OCI-M1 (cell line): Measurements from ENCODE around the gene TRNT1.
A peak's percentile ranks its signal among the peaks of the same experiment; 100 is the strongest.

Experiments
- DNase-seq: peaks from one replicate; lab custom pipeline; 2025; lab: John Stamatoyannopoulos, UW

TRNT1 gene

GRCh38 chr3:3178498-3179328 lies 52.0 kb downstream of the TRNT1 start:
- peak; percentile 47 for DNase-seq

- DNase-seq = peak; percentile 96
Observed at GRCh38 chr3:3179407-3180094, 52.8 kb downstream of the TRNT1 start, which contains the start of gene CRBN. Gene CRBN, minus strand, starts transcription at chr3:3179691. Its CDS starts 4 bp downstream, at chr3:3179687.

DNA sequence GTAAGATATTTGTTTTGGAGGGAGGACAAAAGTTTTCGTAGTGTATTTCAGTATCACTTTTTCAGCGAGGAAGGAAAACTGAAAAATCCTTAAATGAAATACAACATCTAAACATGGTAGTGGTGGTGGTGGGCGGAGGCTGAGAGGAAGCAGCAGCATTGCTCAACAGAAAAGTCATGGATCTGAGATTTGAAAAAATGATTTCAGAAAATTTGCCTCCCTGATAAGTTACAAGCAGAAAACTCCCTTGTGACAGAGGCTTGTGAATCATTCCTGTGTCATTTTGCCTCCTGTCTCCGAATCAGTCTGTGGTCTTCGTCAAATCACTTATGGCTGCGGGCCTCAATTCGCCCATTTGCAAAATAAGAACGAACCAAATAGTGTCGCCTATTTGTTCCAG lies 53.7 kb downstream of the TRNT1 start:
- DNase-seq = no peak

DNA sequence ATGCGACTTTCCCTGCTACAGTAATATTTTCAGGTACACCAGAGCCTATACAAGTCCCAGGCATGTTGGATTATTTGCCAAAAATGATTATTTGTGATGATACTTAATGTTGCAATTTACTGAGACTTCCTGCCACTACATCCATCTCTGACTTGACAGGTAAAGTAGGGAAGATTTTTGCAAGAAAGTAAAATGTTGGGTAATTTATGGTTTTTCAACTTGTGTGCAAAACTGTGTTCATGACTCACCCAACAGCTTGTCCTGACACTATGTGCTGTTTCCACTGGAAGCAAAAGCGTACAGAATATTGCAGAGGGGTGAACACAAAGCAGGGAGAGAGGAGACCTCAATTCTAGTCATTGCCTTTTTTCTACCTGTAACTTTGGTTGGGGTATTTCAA lies 58.1 kb downstream of the TRNT1 start:
- DNase-seq = no peak

DNA sequence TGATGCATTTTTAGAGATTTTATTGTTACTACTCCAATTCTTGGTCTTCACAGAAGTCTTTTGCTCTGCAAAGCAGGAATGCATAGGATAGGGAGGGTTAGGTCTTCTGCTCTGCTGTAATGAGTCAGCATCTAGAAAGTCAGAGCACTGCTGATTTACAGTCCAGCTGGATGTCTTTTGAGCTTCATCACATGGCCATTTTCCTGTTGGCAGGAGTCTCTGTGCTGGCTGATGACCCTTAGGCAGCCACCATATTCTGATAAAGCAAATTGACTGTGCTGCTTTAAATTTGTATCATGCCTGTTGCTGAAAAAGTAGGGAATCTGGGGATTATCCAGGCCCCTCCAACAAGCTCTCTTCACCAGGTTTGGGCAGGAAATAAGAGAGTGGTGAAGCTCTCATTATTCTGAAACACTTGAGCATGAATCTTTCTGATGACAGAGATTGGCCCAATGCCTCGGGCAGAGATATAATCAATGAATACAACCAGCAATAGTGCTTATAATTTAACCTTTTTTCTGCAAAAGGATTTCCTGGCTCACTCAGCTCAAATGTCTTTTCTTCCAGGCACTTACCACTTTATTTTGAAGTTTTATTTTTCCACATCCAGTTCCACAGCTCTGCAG lies 62.5 kb downstream of the TRNT1 start:
- peak; percentile 55 for DNase-seq

DNA sequence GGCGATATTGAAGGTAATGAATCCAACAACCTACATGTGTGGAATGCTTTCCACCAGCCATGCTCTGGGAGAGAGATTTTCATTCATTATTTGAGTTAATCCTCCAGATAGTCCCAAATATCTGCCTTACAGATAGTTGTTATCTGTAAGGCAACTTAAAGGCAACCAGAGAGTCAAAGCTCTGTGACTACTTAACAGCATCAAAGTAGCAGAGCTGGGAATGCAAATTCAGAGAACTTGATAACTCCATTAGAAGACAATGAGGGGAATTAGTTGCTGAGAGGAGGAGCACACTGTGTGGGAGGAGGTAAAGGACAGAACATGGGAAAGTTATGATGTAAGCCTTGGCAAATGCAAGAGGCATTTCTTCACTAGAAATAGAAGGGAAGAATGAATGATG lies 63.2 kb downstream of the TRNT1 start:
- DNase-seq = peak; percentile 21

DNA sequence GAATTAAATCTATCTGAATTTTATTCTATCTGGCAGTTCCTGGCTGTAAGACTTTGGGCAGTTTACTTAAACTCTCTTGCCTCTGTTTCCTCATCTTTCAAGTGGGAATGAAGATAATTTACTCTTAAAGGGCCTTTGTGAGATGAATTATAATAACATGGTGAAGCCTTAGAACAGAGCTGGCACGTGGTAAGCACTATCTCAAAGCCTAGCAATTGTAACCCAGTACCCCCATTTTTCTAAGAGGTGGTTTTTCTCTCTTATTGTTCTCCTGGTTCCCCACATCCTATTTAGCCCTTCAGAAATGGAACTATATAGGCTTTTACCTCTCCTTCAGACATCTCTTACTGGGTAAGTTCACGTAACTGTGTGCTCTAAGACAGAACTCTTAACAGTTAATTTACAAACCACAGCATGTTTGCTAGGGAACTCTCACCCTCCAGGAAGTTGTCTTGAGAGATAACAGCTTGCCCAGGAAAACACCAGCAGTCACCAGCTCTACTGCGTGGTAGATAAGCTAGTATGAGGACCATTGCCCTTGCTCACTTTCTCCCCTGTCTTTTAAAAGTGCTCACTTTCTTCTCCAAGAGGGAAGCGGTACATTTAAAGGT lies 65.0 kb downstream of the TRNT1 start:
- DNase-seq = peak; percentile 89

- DNase-seq = peak; percentile 71
Observed at GRCh38 chr3:3192286-3192675, 65.5 kb downstream of the TRNT1 start.

DNA sequence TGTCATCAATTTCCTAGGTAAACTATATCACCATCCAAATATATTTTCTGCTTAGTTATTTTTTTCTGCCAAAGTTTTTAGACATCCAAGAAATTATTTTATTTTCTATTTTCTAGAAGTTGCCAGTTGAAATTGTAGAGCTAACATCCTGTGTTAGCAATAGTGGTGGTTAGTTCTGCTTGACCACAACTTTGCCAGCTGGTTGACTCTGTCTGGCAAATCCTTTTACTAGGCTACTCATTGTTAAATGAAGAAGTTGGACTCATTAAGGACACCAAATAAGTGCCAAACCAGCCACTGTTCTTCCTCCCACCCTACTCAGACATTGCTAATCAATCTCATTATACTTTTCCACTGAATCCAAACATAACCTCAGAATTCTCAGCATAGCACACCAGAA lies 68.1 kb downstream of the TRNT1 start:
- no peak for DNase-seq

DNA sequence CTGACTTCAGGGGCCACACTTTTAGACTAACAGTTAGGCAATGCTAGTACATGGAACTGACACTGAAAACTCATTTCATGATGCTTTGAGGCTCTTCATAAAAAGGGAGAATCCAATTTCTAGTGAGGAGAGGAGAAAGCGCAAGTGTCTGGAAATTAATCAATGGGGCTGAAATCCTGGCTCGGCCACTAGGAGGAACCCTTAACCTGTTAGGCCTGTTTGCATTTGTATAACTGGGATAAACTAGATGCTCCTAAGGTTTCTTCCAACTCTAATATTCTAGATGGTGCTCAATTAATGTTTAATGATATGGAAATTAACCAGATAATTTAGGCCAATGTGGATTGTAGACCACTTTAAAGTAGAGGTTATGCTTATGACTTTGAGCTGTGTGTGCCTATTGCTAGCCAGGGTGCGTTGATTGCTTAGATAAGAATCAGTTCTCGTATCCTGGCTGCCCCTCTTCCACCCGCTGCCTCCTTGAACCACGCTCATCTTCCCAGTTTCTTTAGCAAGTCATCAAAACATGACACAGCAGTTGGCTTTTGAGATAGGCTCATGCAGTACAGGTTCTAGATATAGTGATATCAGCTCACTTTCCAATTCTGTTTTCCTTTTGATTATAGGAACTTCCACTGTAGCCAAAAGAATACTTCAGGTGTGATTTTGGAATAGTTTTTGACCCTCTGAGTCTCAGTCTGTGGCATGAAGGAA lies 69.6 kb downstream of the TRNT1 start:
- peak; percentile 47 for DNase-seq
